ENCODE data around the gene GREM1. TPM values are rescaled to one million over a fixed set of nuclear protein-coding genes. Genes with fewer than 3 reads are reported as not detected.

GREM1 gene
- total RNA-seq, 1 experiment from 2014 or later = not detected

DNA sequence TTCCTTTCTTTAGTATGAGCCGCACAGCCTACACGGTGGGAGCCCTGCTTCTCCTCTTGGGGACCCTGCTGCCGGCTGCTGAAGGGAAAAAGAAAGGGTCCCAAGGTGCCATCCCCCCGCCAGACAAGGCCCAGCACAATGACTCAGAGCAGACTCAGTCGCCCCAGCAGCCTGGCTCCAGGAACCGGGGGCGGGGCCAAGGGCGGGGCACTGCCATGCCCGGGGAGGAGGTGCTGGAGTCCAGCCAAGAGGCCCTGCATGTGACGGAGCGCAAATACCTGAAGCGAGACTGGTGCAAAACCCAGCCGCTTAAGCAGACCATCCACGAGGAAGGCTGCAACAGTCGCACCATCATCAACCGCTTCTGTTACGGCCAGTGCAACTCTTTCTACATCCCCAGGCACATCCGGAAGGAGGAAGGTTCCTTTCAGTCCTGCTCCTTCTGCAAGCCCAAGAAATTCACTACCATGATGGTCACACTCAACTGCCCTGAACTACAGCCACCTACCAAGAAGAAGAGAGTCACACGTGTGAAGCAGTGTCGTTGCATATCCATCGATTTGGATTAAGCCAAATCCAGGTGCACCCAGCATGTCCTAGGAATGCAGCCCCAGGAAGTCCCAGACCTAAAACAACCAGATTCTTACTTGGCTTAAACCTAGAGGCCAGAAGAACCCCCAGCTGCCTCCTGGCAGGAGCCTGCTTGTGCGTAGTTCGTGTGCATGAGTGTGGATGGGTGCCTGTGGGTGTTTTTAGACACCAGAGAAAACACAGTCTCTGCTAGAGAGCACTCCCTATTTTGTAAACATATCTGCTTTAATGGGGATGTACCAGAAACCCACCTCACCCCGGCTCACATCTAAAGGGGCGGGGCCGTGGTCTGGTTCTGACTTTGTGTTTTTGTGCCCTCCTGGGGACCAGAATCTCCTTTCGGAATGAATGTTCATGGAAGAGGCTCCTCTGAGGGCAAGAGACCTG is 13.2 kb downstream of the GREM1 start:
- peak; percentile 77 for DNase-seq (ENCODE audit: low spot score)

- DNase-seq (ENCODE audit: low spot score) = no peak
Observed at GRCh38 chr15:32732574-32733157, 14.9 kb downstream of the GREM1 start.

DNA sequence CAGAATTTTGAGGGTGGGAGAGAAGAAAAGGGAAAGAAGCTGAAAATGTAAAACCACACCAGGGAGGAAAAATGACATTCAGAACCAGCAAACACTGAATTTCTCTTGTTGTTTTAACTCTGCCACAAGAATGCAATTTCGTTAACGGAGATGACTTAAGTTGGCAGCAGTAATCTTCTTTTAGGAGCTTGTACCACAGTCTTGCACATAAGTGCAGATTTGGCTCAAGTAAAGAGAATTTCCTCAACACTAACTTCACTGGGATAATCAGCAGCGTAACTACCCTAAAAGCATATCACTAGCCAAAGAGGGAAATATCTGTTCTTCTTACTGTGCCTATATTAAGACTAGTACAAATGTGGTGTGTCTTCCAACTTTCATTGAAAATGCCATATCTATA is 15.5 kb downstream of the GREM1 start:
- DNase-seq (ENCODE audit: low spot score) = no peak

DNA sequence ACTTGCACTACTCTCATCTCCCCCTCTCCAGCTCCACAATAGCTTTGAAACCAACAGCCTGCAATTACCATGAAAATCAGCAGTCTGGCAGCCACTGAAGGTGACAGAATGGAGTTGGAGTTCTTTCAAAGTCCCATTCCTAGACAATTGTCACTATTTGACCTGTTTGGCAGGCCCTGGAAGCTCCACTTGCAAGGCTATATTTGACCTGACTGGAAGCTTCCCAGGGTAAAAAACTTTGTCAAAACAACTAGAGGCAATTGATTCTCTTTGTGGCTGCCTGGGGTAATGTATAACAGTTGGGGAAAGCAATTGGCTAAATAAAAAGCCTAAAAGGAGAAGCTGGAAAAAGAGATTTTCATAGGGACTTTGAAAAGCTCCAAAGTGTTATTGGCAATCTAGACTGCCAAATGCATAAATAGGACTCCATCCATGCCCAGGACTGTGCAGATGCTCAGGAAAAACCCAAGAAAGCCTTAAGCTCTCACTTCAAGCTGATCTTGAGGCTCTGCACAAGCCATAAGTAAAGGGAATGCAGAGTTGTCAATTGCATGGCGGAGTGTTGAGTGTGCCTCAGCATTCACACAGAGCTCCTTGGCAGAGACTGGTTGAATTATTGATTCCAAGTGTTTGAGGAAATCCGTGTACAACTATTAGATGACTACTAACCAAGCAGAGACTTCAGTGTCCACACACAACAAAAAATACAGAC is 18.3 kb downstream of the GREM1 start:
- DNase-seq (ENCODE audit: low spot score) = no peak

- DNase-seq (ENCODE audit: low spot score) = no peak
Observed at GRCh38 chr15:32736701-32737061, 18.9 kb downstream of the GREM1 start.

GRCh38 chr15:32737304-32737703 is 19.5 kb downstream of the GREM1 start:
- DNase-seq (ENCODE audit: low spot score) = no peak

GRCh38 chr15:32738666-32739065 is 20.9 kb downstream of the GREM1 start:
- no peak for DNase-seq (ENCODE audit: low spot score)

- no peak for DNase-seq (ENCODE audit: low spot score)
Observed at GRCh38 chr15:32739522-32740063, 21.8 kb downstream of the GREM1 start.

DNA sequence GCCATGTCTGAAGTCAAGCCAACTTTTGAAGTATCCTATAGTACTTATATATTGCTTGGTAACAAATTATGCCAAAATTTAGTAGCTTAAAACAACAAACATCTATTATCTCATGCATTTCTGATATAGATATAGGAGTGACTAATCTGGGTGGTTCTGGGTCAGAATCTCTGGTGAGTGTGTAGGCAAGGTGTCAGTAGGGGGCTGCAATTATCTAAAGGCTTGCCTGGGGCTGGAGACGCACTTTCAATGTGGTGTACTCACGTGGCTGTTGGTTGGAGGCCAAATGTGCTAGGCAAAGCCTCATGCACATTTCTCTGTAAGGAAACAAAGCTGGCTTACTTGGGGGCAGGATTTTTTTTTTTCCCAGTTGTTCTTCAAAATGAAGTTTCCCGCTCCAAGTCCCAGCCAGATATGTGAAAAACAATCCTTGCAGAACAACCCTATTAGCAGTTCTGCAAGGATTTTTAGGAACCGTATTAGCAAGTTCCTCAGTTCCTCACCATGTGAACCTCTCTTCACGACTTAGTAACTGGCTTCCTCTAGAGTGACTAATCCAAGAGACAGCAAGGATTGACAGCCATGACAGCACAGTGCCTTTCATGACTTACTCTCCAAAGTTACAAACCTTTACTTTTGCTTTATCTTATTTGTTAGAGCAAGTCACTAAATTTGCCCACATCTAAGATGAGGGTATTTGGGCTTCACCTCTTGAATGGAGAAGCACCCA is 25.8 kb downstream of the GREM1 start:
- no peak for DNase-seq (ENCODE audit: low spot score)

GRCh38 chr15:32746116-32746857 is 28.5 kb downstream of the GREM1 start:
- no peak for DNase-seq (ENCODE audit: low spot score)

GRCh38 chr15:32747921-32748342 is 30.1 kb downstream of the GREM1 start:
- no peak for DNase-seq (ENCODE audit: low spot score)

GRCh38 chr15:32750979-32751378 is 33.2 kb downstream of the GREM1 start:
- no peak for DNase-seq (ENCODE audit: low spot score)

GRCh38 chr15:32757426-32757825 is 39.6 kb downstream of the GREM1 start:
- DNase-seq (ENCODE audit: low spot score) = no peak

GRCh38 chr15:32763295-32763694 is 45.5 kb downstream of the GREM1 start:
- DNase-seq (ENCODE audit: low spot score) = no peak

DNA sequence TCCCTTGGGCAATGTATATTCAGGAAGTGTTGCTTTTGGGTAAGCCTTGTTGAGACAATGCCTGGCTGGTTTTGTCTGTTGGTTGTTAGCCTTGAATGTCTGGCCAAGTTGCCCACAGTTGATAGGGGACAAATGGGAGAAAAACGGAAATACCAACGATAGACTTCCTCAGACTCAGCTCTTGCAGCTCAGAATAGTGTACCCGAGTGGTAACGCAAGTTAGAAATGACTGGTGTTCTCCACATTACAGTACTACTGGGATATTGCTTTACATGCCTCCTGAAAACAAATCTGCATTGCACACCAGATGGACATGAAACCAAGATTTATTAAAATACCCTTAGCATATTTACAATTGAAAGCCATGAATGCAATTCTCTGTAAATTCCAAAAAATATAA is 47.4 kb downstream of the GREM1 start:
- DNase-seq (ENCODE audit: low spot score) = no peak

- DNase-seq (ENCODE audit: low spot score) = no peak
Observed at GRCh38 chr15:32766101-32766500, 48.3 kb downstream of the GREM1 start.

DNA sequence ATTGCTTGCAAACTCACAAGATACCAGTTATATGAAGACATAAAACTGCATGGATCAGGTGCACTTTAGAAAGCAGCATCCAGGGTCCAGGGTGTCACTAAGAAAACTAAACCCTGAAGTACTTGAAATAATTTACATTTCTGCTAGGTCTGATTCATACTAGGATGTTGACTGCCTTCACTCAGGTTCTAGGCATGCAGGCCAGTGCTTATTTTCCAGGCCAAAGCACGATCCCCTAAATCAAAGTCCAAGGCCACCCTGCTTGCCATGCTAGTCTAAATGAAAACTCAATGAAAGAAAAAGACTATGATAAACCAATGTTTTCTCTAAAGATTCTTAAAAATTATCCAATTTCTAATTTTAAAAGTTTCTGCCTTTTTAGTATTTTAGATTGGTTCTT is 49.4 kb downstream of the GREM1 start:
- DNase-seq (ENCODE audit: low spot score) = no peak

DNA sequence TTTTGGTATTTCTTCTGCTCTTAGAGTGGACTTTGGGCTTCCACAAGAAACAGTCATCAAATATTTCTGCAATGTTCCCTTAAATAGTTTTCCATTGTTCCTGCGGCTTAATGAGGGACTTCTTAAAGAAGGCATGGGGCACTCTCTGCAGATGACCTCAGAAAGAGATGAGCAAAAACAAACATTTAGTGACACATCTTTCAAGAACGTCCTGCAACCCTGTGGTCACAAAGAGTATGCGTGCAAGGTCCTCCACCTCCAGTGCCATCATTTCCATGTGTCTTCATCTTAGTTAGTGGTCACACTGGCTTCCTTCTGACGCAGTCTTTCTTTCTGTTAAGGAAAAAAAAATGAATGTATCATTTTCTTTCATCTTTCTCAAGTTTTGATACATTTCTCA is 56.2 kb downstream of the GREM1 start:
- DNase-seq (ENCODE audit: low spot score) = no peak

GRCh38 chr15:32775103-32775502 is 57.3 kb downstream of the GREM1 start:
- no peak for DNase-seq (ENCODE audit: low spot score)

GRCh38 chr15:32778391-32779176 is 60.8 kb downstream of the GREM1 start:
- no peak for DNase-seq (ENCODE audit: low spot score)

All from HT-29 (cell line).